Measurements from ENCODE around the gene TNRC18. TPM values are rescaled to one million over a fixed set of nuclear protein-coding genes. Genes with fewer than 3 reads are reported as not detected.

The TNRC18 gene
- total and polyA plus RNA-seq, 2 of the 8 experiments (the other 6 are each of a cell fraction or from before 2014, with no cell fraction given) = 1.7 to 8.6 TPM

- Histone ChIP-seq H4K20me1 (replicated peaks in 1 of 2; ENCODE audit: control insufficient read depth in 1 of 2, insufficient read depth in 2 of 2, low read length in 2 of 2) (peaks cover 8 to 10% of the 10 kb centered on the region in 2 experiments), H3K4me3 (ENCODE audit: extremely low read depth in 1 of 4, insufficient read depth in 2 of 4, low read depth in 3 of 4, low read length in 4 of 4) (peak overlapping the region in 1 of 4 experiments; percentile 57; a peak in 2 of 8 replicates), H2AK5ac (ENCODE audit: low read depth, low read length) (no peak overlapping the region), H4K8ac (ENCODE audit: extremely low read depth, insufficient read depth, low read length) (no peak overlapping the region; the same call in 1 of the 2 replicates), H2AFZ (ENCODE audit: low read length) (no peak overlapping the region), H2BK120ac (replicated peaks; ENCODE audit: low read depth, low read length) (no peak overlapping the region), H3K9ac (replicated peaks in 1 of 4; ENCODE audit: extremely low read depth in 1 of 4, low read depth in 3 of 4, low read length in 3 of 4) (no peak overlapping the region), H4K5ac (ENCODE audit: insufficient read length, low read depth, low read length) (no peak overlapping the region), H2BK5ac (ENCODE audit: low read depth, low read length) (no peak overlapping the region), H4K91ac (replicated peaks; ENCODE audit: insufficient read length, low read length) (no peak overlapping the region), H3K14ac (ENCODE audit: insufficient read length) (no peak overlapping the region), H3K79me2 (ENCODE audit: control insufficient read depth in 1 of 2, insufficient read depth in 2 of 2, low read length in 2 of 2) (no peaks in the 10 kb centered on the region), H3K23ac (ENCODE audit: insufficient read length) (no peak overlapping the region), H2BK12ac (ENCODE audit: low read depth, low read length) (0 out of 2 replicates have a peak overlapping the region, but pooled peaks have one; percentile 17), H3K27me3 (replicated peaks in 1 of 4; ENCODE audit: control insufficient read depth in 3 of 4, extremely low read depth in 1 of 4, insufficient read depth in 3 of 4, low read length in 3 of 4) (peaks cover 19 to 54% (median 52%) of the 10 kb centered on the region in 4 experiments), H3K9me3 (ENCODE audit: insufficient read depth in 2 of 2, low read depth in 1 of 2, low read length in 1 of 2) (peaks cover 0 to 13% of the 10 kb centered on the region in 2 experiments; a peak in 1 of 4 replicates), H3K4me2 (ENCODE audit: insufficient read depth in 1 of 2, low read depth in 2 of 2, low read length in 2 of 2) (peak overlapping the region; percentile 94 to 99), H3K36me3 (ENCODE audit: control insufficient read depth in 2 of 4, insufficient read depth in 4 of 4, low read length in 3 of 4) (no peaks in the 10 kb centered on the region), H3K27ac (ENCODE audit: low read depth, low read length) (no peak overlapping the region), H3K79me1 (ENCODE audit: low read depth, low read length) (no peaks in the 10 kb centered on the region), H3K56ac (replicated peaks; ENCODE audit: insufficient read length, low read depth, low read length) (no peak overlapping the region), H2BK20ac (ENCODE audit: low read length) (no peak overlapping the region), H3K4me1 (replicated peaks in 1 of 4; ENCODE audit: control insufficient read depth in 3 of 4, insufficient read depth in 4 of 4, low read length in 3 of 4) (peaks cover 2 to 29% (median 15%) of the 10 kb centered on the region in 4 experiments), H3K4ac (replicated peaks; ENCODE audit: insufficient read length, low read depth, low read length) (no peak overlapping the region), H3K23me2 (ENCODE audit: low read depth, low read length) (peaks cover 4% of the 10 kb centered on the region), H3K18ac (ENCODE audit: extremely low read depth, low read length) (no peak overlapping the region), H2BK15ac (ENCODE audit: low read length) (no peak overlapping the region)
- 73% methylated on average over 13 of the region's 21 CpGs; no CpG with 5 or more reads in 1 of the 2 experiments for WGBS, 2 experiments (ENCODE audit: extremely low coverage in 1 of 2, insufficient coverage in 1 of 2, insufficient read length in 1 of 2, insufficient replicate concordance in 2 of 2, low coverage in 1 of 2, low lambda C conversion rate in 2 of 2, missing lambda C conversion rate in 1 of 2)
- ChIA-PET CTCF (ENCODE audit: partially characterized antibody) (interaction anchor here (0.8 to 11.0 kb wide), 4 partner anchors 15 to 129 kb away, joined by 3 to 73 read pairs (median 4); no protein-coding TSS in a partner anchor), POLR2A (ENCODE audit: partially characterized antibody) (no interaction called here)
- DNase-seq (ENCODE audit: low read depth in 1 of 2, low spot score in 2 of 2) = no peak
- no peak for FAIRE-seq
- TF ChIP-seq BCL11A (IDR thresholded peaks at IDR 0.05; ENCODE audit: low read depth in 2 of 2, low read length in 2 of 2) = no peak
- peak; percentile 29 to 40; a peak in 3 of 4 replicates for TF ChIP-seq RAD21 (IDR thresholded peaks at IDR 0.05 in 1 of 2, conservative IDR thresholded peaks at IDR 0.05 in 1 of 2; ENCODE audit: low read depth in 2 of 2, low read length in 2 of 2)
- no peak for TF ChIP-seq KDM5A (IDR thresholded peaks at IDR 0.05; ENCODE audit: low read length)
- peak; percentile 5 for TF ChIP-seq EZH2 (IDR thresholded peaks at IDR 0.05; ENCODE audit: low read depth, low read length, severe bottlenecking)
- no peak for TF ChIP-seq ATF2 (IDR thresholded peaks at IDR 0.05; ENCODE audit: low read length)
- no peak for TF ChIP-seq CHD2 (IDR thresholded peaks at IDR 0.05; ENCODE audit: low read length)
- no peak for TF ChIP-seq NRF1 (IDR thresholded peaks at IDR 0.05; ENCODE audit: low read depth, low read length)
- TF ChIP-seq CREB1 (IDR thresholded peaks at IDR 0.05) = 0 out of 2 replicates have a peak, but pooled peaks have one; percentile 19
These were observed 75.3 kb downstream of the TNRC18 start for GRCh38 chr7:5348134-5349004.
